ENCODE results near the gene SLC30A5.

The SLC30A5 gene

DNA sequence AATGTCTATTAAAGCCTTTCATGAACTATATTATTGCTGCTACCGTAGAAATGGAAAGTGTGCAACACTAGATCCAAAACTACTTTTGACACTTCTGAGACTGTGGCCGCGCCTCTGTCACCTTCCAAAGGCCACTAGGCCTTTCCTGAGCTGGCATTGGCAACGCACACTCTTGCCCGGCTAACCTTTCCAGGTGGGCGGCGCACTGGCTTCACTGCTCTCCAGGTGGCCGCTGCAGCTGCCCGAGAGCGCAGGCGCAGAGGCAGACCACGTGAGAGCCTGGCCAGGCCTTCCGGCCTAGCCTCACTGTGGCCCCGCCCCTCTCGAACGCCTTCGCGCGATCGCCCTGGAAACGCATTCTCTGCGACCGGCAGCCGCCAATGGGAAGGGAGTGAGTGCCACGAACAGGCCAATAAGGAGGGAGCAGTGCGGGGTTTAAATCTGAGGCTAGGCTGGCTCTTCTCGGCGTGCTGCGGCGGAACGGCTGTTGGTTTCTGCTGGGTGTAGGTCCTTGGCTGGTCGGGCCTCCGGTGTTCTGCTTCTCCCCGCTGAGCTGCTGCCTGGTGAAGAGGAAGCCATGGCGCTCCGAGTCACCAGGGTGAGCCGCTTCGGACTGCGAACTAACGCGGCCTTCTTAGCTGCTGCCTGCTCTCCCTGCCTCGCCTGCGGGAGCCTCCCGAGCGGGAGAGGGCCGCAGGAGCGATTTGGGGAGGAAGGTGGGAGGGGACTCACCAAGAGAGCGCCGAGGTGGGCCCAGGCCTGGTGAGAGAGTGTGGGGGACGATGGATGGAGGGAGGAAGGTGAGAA lies 73.1 kb downstream of the SLC30A5 start, which contains the start of gene CCNB1:
CCNB1 (plus strand) TSS at position 465 of the 807 bp plus-strand sequence; CDS start at position 578, 113 bp downstream.
- in situ Hi-C loops (cut with MboI; ENCODE audit: low sequenced_read_pairs) = no loop called here

DNA sequence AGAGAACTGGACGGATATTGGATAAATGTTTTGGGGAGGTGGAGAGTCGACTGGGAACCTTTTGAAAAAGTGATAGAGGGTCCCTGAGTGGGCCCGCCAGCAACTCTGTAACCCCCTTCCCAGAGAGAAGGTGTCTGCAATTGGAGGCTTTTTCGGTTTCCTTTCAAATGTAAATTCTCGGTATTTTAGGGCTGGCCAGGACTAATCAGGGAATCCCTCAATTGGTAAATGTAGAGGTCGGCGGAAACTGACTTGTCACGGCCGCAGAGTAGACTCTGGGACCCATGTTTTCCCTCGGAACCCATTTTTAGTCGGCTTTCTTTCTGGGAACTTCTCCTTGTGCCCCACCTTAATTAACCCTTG lies 73.7 kb downstream of the SLC30A5 start:
- in situ Hi-C loops (cut with MboI; ENCODE audit: low sequenced_read_pairs) = no loop called here

DNA sequence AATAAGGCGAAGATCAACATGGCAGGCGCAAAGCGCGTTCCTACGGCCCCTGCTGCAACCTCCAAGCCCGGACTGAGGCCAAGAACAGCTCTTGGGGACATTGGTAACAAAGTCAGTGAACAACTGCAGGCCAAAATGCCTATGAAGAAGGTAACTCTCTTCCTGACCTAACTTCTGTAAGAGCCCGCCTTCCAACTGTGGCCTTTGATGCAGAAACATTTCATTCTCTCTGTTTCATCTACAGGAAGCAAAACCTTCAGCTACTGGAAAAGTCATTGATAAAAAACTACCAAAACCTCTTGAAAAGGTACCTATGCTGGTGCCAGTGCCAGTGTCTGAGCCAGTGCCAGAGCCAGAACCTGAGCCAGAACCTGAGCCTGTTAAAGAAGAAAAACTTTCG lies 74.1 kb downstream of the SLC30A5 start:
- in situ Hi-C loops (cut with MboI; ENCODE audit: low sequenced_read_pairs) = no loop called here

DNA sequence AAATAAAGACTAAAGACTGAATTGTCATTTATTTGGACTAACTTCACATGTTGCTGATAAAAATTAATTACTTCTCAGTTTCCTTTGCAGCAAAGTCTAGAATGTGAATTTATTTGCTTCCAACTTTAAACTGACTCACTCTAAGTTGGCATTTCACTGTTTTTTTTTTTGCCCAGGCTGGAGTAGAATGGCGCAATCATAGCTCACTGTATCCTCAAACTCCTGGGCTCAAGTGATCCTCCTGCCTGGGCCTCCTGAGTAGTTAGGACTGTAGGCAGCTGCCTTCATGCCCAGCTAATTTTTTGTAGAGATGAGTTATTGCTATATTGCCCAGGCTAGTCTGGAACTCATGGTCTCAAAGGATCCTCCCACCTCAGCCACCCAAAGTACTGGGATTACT lies 76.7 kb downstream of the SLC30A5 start:
- in situ Hi-C loops (cut with MboI; ENCODE audit: low sequenced_read_pairs) = no loop called here

DNA sequence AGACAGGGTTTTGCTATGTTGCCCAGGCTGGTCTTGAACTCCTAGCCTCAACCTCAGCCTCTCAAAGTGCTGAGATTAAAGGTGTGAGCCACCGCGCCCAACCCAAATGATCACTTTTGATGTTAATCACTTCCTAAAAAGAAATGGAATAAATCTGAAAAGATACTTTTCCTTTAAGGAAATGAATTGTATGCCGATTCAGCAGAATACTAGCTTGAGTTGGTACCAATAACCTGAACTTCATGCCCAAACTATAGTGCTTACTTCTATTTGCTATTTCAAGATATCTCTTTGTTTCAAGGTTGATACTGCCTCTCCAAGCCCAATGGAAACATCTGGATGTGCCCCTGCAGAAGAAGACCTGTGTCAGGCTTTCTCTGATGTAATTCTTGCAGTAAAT lies 77.2 kb downstream of the SLC30A5 start:
- in situ Hi-C loops (cut with MboI; ENCODE audit: low sequenced_read_pairs) = no loop called here

Data from HL-60/S4 treated with phorbol 12-myristate 13-acetate at 8.2 ng/mL for 4 days and 3 days (cell line).